WTC11 (cell line): ENCODE measurements around the gene HTR3C. TPM values are rescaled to one million over a fixed set of nuclear protein-coding genes. Genes with fewer than 3 reads are reported as not detected.

Experiments used
- ATF2 ChIP-seq: sonication (generic); formaldehyde crosslinking; IDR thresholded peaks from 2 replicates; pipeline ENCODE4 v1.8.1; 2022; ENCODE audit warnings: low read depth, missing genetic modification reagents, borderline replicate concordance
- E2F4 ChIP-seq: sonication (generic); formaldehyde crosslinking; IDR thresholded peaks from 2 replicates; pipeline ENCODE4 v1.8.1; 2022; ENCODE audit warnings: low read depth, mild to moderate bottlenecking, moderate library complexity, missing genetic modification reagents, borderline replicate concordance
- ELF4 ChIP-seq: sonication (generic); formaldehyde crosslinking; IDR thresholded peaks from 2 replicates; pipeline ENCODE4 v1.8.1; 2022; ENCODE audit warnings: low read depth, mild to moderate bottlenecking, moderate library complexity, missing genetic modification reagents
- ESRRA ChIP-seq: sonication (generic); formaldehyde crosslinking; IDR thresholded peaks from 2 replicates; pipeline ENCODE4 v1.8.1; 2022; ENCODE audit warnings: mild to moderate bottlenecking, missing genetic modification reagents, borderline replicate concordance
- GTF2I ChIP-seq: fragments of 250-450 bp; sonication (Bioruptor Pico); conservative IDR thresholded peaks from 2 replicates; pipeline ENCODE4 v1.4.0; 2021; ENCODE audit warnings: mild to moderate bottlenecking
- NFATC4 ChIP-seq: fragments of 250-450 bp; sonication (Bioruptor Pico); IDR thresholded peaks from 2 replicates; pipeline ENCODE4 v1.9.0; 2021; ENCODE audit warnings: mild to moderate bottlenecking
- NFYB ChIP-seq: sonication (generic); formaldehyde crosslinking; conservative IDR thresholded peaks from 2 replicates; pipeline ENCODE4 v1.8.0; 2022; ENCODE audit warnings: low read depth, missing genetic modification reagents
- PRRX2 ChIP-seq: fragments of 250-450 bp; sonication (Bioruptor Pico); IDR thresholded peaks from 2 replicates; pipeline ENCODE4 v1.8.0; 2021; ENCODE audit warnings: mild to moderate bottlenecking
- SMAD3 ChIP-seq: sonication (generic); formaldehyde crosslinking; IDR thresholded peaks from 2 replicates; pipeline ENCODE4 v1.8.0; 2022; ENCODE audit warnings: missing genetic modification reagents, mild to moderate bottlenecking, borderline replicate concordance
- SMAD4 ChIP-seq: sonication (generic); formaldehyde crosslinking; IDR thresholded peaks from 2 replicates; pipeline ENCODE4 v1.8.0; 2022; ENCODE audit warnings: mild to moderate bottlenecking, missing genetic modification reagents
- STAT6 ChIP-seq: sonication (generic); formaldehyde crosslinking; conservative IDR thresholded peaks from 2 replicates; pipeline ENCODE4 v1.8.1; 2023; ENCODE audit warnings: mild to moderate bottlenecking, low read depth, missing genetic modification reagents, moderate library complexity
- ZNF532 ChIP-seq: fragments of 250-450 bp; sonication (Bioruptor Pico); IDR thresholded peaks from 2 replicates; pipeline ENCODE4 v1.9.0; 2021; ENCODE audit warnings: mild to moderate bottlenecking, borderline replicate concordance
- total RNA-seq: library from RNA; stranded (reverse); gene quantifications from 3 replicates; pipeline ENCODE4 v1.2.3, GENCODE V29; 2021
- TF ChIP-seq, protein P1 (sequence below): fragments of 250-450 bp; sonication (Bioruptor Pico); IDR thresholded peaks from 2 replicates; pipeline ENCODE4 v1.9.0; 2021; ENCODE audit warnings: mild to moderate bottlenecking

HTR3C gene
- total RNA-seq, 1 experiment from 2014 or later = not detected

- TF ChIP-seq ZNF532 (no peak), ESRRA (CRISPR knock-in tag) (no peak), E2F4 (no peak), STAT6 (CRISPR knock-in tag) (no peak), ATF2 (CRISPR knock-in tag) (no peak), ELF4 (no peak), SMAD3 (CRISPR knock-in tag) (no peak), GTF2I (CRISPR knock-in tag) (no peak), NFYB (CRISPR knock-in tag) (no peak), SMAD4 (CRISPR knock-in tag) (no peak), NFATC4 (no peak), PRRX2 (CRISPR knock-in tag) (no peak)
- TF ChIP-seq, protein P1, sequence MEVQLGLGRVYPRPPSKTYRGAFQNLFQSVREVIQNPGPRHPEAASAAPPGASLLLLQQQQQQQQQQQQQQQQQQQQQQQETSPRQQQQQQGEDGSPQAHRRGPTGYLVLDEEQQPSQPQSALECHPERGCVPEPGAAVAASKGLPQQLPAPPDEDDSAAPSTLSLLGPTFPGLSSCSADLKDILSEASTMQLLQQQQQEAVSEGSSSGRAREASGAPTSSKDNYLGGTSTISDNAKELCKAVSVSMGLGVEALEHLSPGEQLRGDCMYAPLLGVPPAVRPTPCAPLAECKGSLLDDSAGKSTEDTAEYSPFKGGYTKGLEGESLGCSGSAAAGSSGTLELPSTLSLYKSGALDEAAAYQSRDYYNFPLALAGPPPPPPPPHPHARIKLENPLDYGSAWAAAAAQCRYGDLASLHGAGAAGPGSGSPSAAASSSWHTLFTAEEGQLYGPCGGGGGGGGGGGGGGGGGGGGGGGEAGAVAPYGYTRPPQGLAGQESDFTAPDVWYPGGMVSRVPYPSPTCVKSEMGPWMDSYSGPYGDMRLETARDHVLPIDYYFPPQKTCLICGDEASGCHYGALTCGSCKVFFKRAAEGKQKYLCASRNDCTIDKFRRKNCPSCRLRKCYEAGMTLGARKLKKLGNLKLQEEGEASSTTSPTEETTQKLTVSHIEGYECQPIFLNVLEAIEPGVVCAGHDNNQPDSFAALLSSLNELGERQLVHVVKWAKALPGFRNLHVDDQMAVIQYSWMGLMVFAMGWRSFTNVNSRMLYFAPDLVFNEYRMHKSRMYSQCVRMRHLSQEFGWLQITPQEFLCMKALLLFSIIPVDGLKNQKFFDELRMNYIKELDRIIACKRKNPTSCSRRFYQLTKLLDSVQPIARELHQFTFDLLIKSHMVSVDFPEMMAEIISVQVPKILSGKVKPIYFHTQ (CRISPR knock-in tag) = no peak
Measured at GRCh38 chr3:184099806-184100686, 47.2 kb downstream of the HTR3C start (continued).

Other genes with a start within 250 kb of the HTR3C start
- gene MAP6D1, start 227.5 kb upstream of the HTR3C start, total RNA-seq = 4.3 to 6.3 TPM (median 5.0 TPM) in 3 replicates
- 71.3 to 93.5 TPM (median 74.3 TPM) in 3 replicates for gene PARL, start 168.2 kb upstream of the HTR3C start, total RNA-seq
- 29.1 to 35.2 TPM (median 31.1 TPM) in 3 replicates for gene ABCC5, start 35.2 kb upstream of the HTR3C start, total RNA-seq
- gene HTR3D, start 21.3 kb upstream of the HTR3C start, total RNA-seq = not detected in 3 replicates
- not detected in 3 replicates for gene HTR3E, start 44.0 kb downstream of the HTR3C start, total RNA-seq
- gene EIF2B5, start 82.3 kb downstream of the HTR3C start, total RNA-seq = 36.6 to 42.3 TPM (median 38.0 TPM) in 3 replicates
- 64.5 to 76.2 TPM (median 66.5 TPM) in 3 replicates for gene DVL3, start 102.3 kb downstream of the HTR3C start, total RNA-seq
- gene AP2M1, start 121.8 kb downstream of the HTR3C start, total RNA-seq = 370 to 399 TPM (median 383 TPM) in 3 replicates
- 49.7 to 63.6 TPM (median 50.0 TPM) in 3 replicates for gene ABCF3, start 133.2 kb downstream of the HTR3C start, total RNA-seq
- 0.44 to 0.57 TPM (median 0.55 TPM) in 3 replicates for gene VWA5B2, start 176.5 kb downstream of the HTR3C start, total RNA-seq
- 57.3 to 60.0 TPM (median 58.7 TPM) in 3 replicates for gene ALG3, start 195.9 kb downstream of the HTR3C start, total RNA-seq
- gene EEF1AKMT4, start 196.6 kb downstream of the HTR3C start, total RNA-seq = 11.3 to 11.8 TPM (median 11.4 TPM) in 3 replicates
- gene CAMK2N2, start 208.5 kb downstream of the HTR3C start, total RNA-seq = 10.5 to 13.1 TPM (median 11.5 TPM) in 3 replicates
- 0.46 to 1.2 TPM (median 0.64 TPM) in 3 replicates for gene ECE2, start 223.0 kb downstream of the HTR3C start, total RNA-seq
- 303 to 359 TPM (median 320 TPM) in 3 replicates for gene PSMD2, start 246.2 kb downstream of the HTR3C start, total RNA-seq